PC-3 (cell line): ENCODE data around the gene SMCR8. TPM values are rescaled to one million over a fixed set of nuclear protein-coding genes. Genes with fewer than 3 reads are reported as not detected.

ENCODE experiments used
- ATAC-seq: fragments of 200-7000 bp; cut with Tn5 transposase; 2 replicates; pipeline ENCODE4 v1.9.1; 2020; ENCODE audit warnings: mild to moderate bottlenecking, moderate library complexity
- BruUV-seq: library from RNA; stranded (reverse); fragments of 400-500 nt; replicated peaks from 2 replicates; lab custom pipeline; 2021; lab: Mats Ljungman, UMichigan
- CTCF ChIA-PET: fragments of 300-600 bp; sonication (Branson Sonifier 250); formaldehyde crosslinking; loops from one replicate; lab custom pipeline; 2022; ENCODE audit warnings: antibody characterized with exemption; lab: Charles Lee
- POLR2A ChIA-PET: fragments of 300-600 bp; sonication (Branson Sonifier 250); formaldehyde crosslinking; loops from one replicate; lab custom pipeline; 2022; ENCODE audit warnings: antibody characterized with exemption; ENCODE audit not compliant: unreplicated experiment; lab: Charles Lee
- DNase-seq: peaks from one replicate; pipeline ENCODE4 v3.0.0-alpha.2; 2015
- H2AFZ ChIP-seq: fragments of 300-600 bp; sonication (generic); 2 replicates; pipeline ENCODE4 v1.6.0; 2016; ENCODE audit warnings: antibody characterized with exemption, low read length
- H3F3A ChIP-seq: fragments of 300-600 bp; sonication (generic); one replicate; pipeline ENCODE4 v1.6.0; 2017; ENCODE audit warnings: antibody characterized with exemption, low read length, control low read depth, mild to moderate bottlenecking; ENCODE audit not compliant: unreplicated experiment
- H3K27ac ChIP-seq: fragments of 300-600 bp; sonication (generic); 2 replicates; pipeline ENCODE4 v1.5.1; 2016; ENCODE audit warnings: mild to moderate bottlenecking, low read length
- H3K27me3 ChIP-seq: fragments of 300-600 bp; sonication (generic); 2 replicates; pipeline ENCODE4 v1.6.1; 2016; ENCODE audit warnings: low read length, mixed read lengths
- H3K36me3 ChIP-seq: fragments of 300-600 bp; sonication (generic); 2 replicates; pipeline ENCODE4 v1.6.1; 2016; ENCODE audit warnings: low read depth, mixed run types, low read length, mixed read lengths
- H3K4me1 ChIP-seq: fragments of 300-600 bp; sonication (generic); 2 replicates; pipeline ENCODE4 v1.5.1; 2016; ENCODE audit warnings: low read length; ENCODE audit not compliant: insufficient read depth
- H3K4me2 ChIP-seq: fragments of 300-600 bp; sonication (generic); 2 replicates; pipeline ENCODE4 v1.6.0; 2016; ENCODE audit warnings: low read length
- H3K4me3 ChIP-seq: fragments of 300-600 bp; sonication (generic); 2 replicates; pipeline ENCODE4 v1.5.1; 2016; ENCODE audit warnings: mild to moderate bottlenecking, low read length, mixed read lengths
- H3K79me2 ChIP-seq: fragments of 300-600 bp; sonication (generic); 2 replicates; pipeline ENCODE4 v1.6.1; 2017; ENCODE audit warnings: low read length, mixed read lengths
- H3K9ac ChIP-seq: fragments of 300-600 bp; sonication (generic); 2 replicates; pipeline ENCODE4 v1.6.0; 2016; ENCODE audit warnings: mild to moderate bottlenecking, low read length
- H3K9me2 ChIP-seq: fragments of 300-600 bp; sonication (generic); replicated peaks from 2 replicates; pipeline ENCODE4 v1.6.1; 2016; ENCODE audit warnings: mixed run types, low read length, mixed read lengths
- H3K9me3 ChIP-seq: fragments of 300-600 bp; sonication (generic); 2 replicates; pipeline ENCODE4 v1.6.1; 2016; ENCODE audit warnings: low read length, mixed read lengths
- H4K20me1 ChIP-seq: fragments of 300-600 bp; sonication (generic); 2 replicates; pipeline ENCODE4 v1.6.1; 2016; ENCODE audit warnings: low read length, mixed read lengths
- EZH2 ChIP-seq: fragments of 300-600 bp; sonication (generic); IDR thresholded peaks from one replicate; pipeline ENCODE4 v1.6.1; 2017; ENCODE audit warnings: antibody characterized with exemption, mild to moderate bottlenecking, low read length; ENCODE audit not compliant: unreplicated experiment
- EZH2phosphoT487 ChIP-seq: fragments of 300-600 bp; sonication (generic); IDR thresholded peaks from 2 replicates; pipeline ENCODE4 v1.6.1; 2018; ENCODE audit warnings: mild to moderate bottlenecking, antibody characterized with exemption, low read length, borderline replicate concordance
- intact Hi-C: fragments of 100-400 bp; cut with micrococcal nuclease; formaldehyde crosslinking; loops from 2 replicates; pipeline ENCODE4 v1.9.0; 2023
- total RNA-seq: library from RNA; depleted of rRNA; stranded (reverse); fragments of >200 nt; gene quantifications from 2 replicates; pipeline ENCODE4 v1.2.3, GENCODE V29; 2014
- TF ChIP-seq, protein P1 (sequence below): fragments of 300-600 bp; sonication (generic); conservative IDR thresholded peaks from 2 replicates; pipeline ENCODE4 v1.5.1; 2017; ENCODE audit warnings: antibody characterized with exemption, low read depth, mild to moderate bottlenecking, low read length

SMCR8 gene
- total RNA-seq, 1 experiment from 2014 or later = 20.4 TPM

DNA sequence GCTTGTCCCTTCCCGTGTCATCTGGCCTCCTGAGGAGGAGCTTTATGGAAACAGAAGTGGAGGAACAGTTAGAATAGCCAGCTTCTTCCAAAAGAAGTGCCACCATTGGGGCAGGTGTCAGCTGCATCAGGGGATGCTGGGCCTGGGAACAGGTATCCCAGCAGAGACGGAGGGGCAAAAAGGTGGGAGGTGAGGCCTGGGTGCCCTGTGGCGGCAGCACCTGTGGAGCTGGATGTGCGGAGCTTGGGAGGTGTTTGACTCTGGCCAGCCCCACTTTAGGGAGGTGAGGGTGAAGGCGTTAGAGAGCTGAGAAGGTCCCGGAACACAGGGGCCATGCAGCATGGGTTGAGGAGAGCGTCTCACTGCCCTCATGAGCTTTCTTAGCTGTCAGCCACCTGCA lies 5.2 kb downstream of the SMCR8 start:
- H3K4me1 ChIP-seq = peaks cover 48% of the 10 kb centered on the region
- no peaks in the 10 kb centered on the region for H3F3A ChIP-seq
- H3K27ac ChIP-seq = no peak overlapping the region
- H3K9me2 ChIP-seq = no peaks in the 10 kb centered on the region
- ChIA-PET POLR2A (no interaction called here), CTCF (no interaction called here)
- H2AFZ ChIP-seq = no peak overlapping the region
- peaks cover 64% of the 10 kb centered on the region for H3K79me2 ChIP-seq
- BruUV-seq = no TSS peak
- peaks cover 11% of the 10 kb centered on the region; the same call in 1 of the 2 replicates for H4K20me1 ChIP-seq
- H3K4me3 ChIP-seq = peak overlapping the region; percentile 97; the same call in 1 of the 2 replicates
- peaks cover 24% of the 10 kb centered on the region for H3K36me3 ChIP-seq
- H3K9ac ChIP-seq = no peak overlapping the region
- no peaks in the 10 kb centered on the region for H3K9me3 ChIP-seq
- no peak for DNase-seq
- no peak for ATAC-seq
- TF ChIP-seq EZH2 (no peak), EZH2phosphoT487 (no peak)
- TF ChIP-seq, protein P1, sequence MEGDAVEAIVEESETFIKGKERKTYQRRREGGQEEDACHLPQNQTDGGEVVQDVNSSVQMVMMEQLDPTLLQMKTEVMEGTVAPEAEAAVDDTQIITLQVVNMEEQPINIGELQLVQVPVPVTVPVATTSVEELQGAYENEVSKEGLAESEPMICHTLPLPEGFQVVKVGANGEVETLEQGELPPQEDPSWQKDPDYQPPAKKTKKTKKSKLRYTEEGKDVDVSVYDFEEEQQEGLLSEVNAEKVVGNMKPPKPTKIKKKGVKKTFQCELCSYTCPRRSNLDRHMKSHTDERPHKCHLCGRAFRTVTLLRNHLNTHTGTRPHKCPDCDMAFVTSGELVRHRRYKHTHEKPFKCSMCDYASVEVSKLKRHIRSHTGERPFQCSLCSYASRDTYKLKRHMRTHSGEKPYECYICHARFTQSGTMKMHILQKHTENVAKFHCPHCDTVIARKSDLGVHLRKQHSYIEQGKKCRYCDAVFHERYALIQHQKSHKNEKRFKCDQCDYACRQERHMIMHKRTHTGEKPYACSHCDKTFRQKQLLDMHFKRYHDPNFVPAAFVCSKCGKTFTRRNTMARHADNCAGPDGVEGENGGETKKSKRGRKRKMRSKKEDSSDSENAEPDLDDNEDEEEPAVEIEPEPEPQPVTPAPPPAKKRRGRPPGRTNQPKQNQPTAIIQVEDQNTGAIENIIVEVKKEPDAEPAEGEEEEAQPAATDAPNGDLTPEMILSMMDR = no peak
- peak overlapping the region; percentile 96 for H3K4me2 ChIP-seq
- intact Hi-C loops = no loop called here
- no peaks in the 10 kb centered on the region for H3K27me3 ChIP-seq

- no peak for ATAC-seq
- TF ChIP-seq, protein P1 = peak; percentile 49
- TF ChIP-seq EZH2 (no peak), EZH2phosphoT487 (no peak)
- intact Hi-C loops = no loop called here
- Histone ChIP-seq H3K27me3 (no peaks in the 10 kb centered on the region), H3K4me2 (no peak overlapping the region), H3F3A (no peaks in the 10 kb centered on the region), H3K9ac (no peak overlapping the region), H3K4me3 (no peak overlapping the region), H2AFZ (no peak overlapping the region), H4K20me1 (peaks cover 11% of the 10 kb centered on the region; the same call in 1 of the 2 replicates), H3K4me1 (peaks cover 38% of the 10 kb centered on the region), H3K27ac (no peak overlapping the region), H3K9me2 (no peaks in the 10 kb centered on the region), H3K9me3 (no peaks in the 10 kb centered on the region), H3K36me3 (peaks cover 20% of the 10 kb centered on the region), H3K79me2 (peaks cover 54% of the 10 kb centered on the region)
- peak; percentile 36 for DNase-seq
- BruUV-seq = no TSS peak
- POLR2A ChIA-PET = no interaction called here
- CTCF ChIA-PET = no interaction called here
Observed at GRCh38 chr17:18321309-18321708, 6.2 kb downstream of the SMCR8 start.

DNA sequence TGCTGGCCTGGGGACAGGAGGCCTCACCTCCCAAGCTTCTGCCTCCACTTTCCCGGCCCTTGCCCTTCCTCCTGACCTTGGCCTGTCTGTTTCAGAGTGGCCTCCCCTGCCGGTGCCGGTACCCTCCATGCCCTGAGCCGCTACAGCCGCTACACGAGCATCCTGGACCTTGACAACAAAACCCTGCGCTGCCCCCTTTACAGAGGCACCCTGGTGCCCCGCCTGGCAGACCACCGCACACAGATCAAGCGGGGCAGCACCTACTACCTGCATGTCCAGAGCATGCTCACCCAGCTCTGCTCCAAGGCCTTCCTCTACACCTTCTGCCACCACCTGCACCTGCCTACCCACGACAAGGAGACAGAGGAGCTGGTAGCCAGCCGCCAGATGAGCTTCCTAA lies 7.4 kb downstream of the SMCR8 start:
- peaks cover 19% of the 10 kb centered on the region for H3K36me3 ChIP-seq
- H3K9ac ChIP-seq = no peak overlapping the region
- no peak for ATAC-seq
- peaks cover 42% of the 10 kb centered on the region for H3K79me2 ChIP-seq
- no peak overlapping the region for H3K4me2 ChIP-seq
- H3K9me3 ChIP-seq = no peaks in the 10 kb centered on the region
- no TSS peak for BruUV-seq
- TF ChIP-seq EZH2 = no peak
- TF ChIP-seq, protein P1 = no peak
- no peak for TF ChIP-seq EZH2phosphoT487
- no peaks in the 10 kb centered on the region for H3F3A ChIP-seq
- H3K4me3 ChIP-seq = no peak overlapping the region
- peaks cover 11% of the 10 kb centered on the region; the same call in 1 of the 2 replicates for H4K20me1 ChIP-seq
- peaks cover 26% of the 10 kb centered on the region for H3K4me1 ChIP-seq
- no peaks in the 10 kb centered on the region for H3K27me3 ChIP-seq
- ChIA-PET POLR2A (no interaction called here), CTCF (no interaction called here)
- intact Hi-C loops = no loop called here
- H3K27ac ChIP-seq = no peak overlapping the region
- no peaks in the 10 kb centered on the region for H3K9me2 ChIP-seq
- no peak for DNase-seq
- H2AFZ ChIP-seq = no peak overlapping the region
